HL-60/S4 treated with retinoic acid at 250 ng/mL for 4 days and 3 days (cell line): ENCODE measurements around the gene SLC8A2.

Experiments
- in situ Hi-C: fragments of 300-500 bp; cut with MboI; formaldehyde crosslinking; loops from 2 replicates; pipeline ENCODE4 v1.7.0; 2022; ENCODE audit warnings: low sequenced_read_pairs

The SLC8A2 gene, protein sequence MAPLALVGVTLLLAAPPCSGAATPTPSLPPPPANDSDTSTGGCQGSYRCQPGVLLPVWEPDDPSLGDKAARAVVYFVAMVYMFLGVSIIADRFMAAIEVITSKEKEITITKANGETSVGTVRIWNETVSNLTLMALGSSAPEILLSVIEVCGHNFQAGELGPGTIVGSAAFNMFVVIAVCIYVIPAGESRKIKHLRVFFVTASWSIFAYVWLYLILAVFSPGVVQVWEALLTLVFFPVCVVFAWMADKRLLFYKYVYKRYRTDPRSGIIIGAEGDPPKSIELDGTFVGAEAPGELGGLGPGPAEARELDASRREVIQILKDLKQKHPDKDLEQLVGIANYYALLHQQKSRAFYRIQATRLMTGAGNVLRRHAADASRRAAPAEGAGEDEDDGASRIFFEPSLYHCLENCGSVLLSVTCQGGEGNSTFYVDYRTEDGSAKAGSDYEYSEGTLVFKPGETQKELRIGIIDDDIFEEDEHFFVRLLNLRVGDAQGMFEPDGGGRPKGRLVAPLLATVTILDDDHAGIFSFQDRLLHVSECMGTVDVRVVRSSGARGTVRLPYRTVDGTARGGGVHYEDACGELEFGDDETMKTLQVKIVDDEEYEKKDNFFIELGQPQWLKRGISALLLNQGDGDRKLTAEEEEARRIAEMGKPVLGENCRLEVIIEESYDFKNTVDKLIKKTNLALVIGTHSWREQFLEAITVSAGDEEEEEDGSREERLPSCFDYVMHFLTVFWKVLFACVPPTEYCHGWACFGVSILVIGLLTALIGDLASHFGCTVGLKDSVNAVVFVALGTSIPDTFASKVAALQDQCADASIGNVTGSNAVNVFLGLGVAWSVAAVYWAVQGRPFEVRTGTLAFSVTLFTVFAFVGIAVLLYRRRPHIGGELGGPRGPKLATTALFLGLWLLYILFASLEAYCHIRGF

DNA sequence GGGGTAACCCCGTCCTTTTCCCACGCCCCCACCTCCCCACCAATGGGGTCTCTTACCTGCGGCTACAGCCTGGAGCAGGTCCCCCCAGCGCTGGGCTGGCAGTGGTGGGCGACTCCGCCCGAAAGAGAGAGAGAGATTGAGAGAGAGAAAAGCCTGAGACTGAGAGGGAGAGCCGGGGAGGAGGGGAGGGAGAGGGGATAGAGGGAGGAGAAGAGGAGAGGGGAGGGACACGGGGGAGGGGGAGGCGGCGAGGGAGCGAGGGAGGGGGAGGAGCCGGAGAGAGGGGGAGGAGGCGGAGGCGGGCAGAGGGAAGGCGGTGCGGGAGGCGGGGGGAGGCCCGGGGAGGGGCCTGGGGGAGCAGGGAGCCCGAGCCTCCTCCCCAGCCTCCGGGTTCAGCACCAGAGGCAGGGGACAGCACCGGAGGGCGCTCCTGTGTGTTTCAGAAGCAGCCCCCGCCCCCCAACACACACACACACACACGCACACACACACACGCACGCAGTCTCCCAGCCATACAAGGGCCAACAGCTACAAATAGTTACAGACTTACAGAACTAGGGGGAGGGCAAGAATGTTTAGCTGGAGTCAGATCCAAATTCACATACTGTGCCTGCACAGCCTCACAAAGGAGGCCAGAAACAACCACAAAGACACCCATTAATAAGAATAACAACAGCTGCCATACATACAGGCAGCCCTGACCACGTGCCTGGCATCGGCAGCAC is at the start of gene SLC8A2:
TSS of gene SLC8A2 (minus strand) at position 161 of the 725 bp plus-strand sequence. CDS start 5,490 bp downstream, outside the sequence.
- in situ Hi-C loops = no loop called here

DNA sequence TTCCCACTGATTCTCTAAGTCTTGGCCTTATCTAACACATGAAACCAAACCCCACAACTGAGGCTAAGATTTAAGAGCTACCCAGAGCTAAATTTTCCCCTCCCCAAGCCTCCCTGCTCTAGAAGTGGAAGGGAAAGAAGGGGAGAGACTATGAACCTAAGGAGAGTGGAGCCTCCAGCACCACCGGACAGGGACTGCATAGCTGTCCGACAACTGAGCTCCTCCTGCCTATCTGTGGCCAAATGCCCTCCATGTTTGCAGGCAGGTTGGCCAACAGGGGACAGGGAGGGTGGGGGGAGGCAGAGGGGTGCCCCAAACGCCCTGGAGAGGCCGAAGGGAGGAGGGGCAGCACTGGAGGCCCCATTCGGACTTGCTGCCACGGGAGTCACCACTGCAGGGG is 49.1 kb upstream of the SLC8A2 start:
- in situ Hi-C loops = no loop called here

DNA sequence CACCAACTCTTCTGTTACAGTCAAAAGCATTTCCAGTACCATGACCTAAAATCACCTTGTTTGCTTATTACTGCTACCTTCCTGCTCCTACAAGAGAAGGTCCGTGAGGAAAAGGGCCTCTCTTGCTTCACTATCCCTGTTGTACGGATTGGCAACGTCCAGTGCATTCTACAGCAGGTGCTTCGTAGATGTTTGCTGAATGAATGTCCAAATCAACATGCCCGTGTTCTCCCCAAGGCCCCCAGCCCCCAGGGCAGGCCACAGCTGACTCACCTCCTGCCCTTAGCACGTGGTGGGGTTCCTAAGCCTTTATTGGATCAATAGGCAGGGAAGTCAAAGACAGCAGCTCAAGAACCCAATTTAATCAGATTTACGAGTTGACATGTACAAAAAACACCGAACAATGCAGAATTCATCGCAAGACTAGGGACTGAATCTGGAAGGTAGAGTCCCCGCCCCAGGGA is 48.7 kb upstream of the SLC8A2 start:
- in situ Hi-C loops = no loop called here

DNA sequence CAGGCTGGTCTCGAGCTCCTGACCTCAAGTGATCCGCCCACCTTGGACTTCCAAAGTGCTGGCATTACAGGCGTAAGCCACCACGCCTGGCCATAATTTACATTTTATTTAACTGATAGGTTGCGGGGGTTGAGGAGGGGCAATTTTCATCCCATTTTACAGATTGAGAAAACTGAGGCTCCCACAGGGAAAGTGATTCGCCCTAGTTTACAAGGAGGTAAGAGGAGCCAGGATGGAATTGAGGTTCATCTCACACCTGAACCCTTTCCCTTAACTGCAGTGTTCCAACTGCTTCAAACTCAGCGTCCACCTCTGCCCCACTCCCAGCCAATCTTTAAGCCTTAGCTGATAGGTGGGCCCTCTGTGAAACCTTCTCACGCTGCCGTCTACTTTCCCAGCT is 47.2 kb upstream of the SLC8A2 start:
- in situ Hi-C loops = no loop called here

DNA sequence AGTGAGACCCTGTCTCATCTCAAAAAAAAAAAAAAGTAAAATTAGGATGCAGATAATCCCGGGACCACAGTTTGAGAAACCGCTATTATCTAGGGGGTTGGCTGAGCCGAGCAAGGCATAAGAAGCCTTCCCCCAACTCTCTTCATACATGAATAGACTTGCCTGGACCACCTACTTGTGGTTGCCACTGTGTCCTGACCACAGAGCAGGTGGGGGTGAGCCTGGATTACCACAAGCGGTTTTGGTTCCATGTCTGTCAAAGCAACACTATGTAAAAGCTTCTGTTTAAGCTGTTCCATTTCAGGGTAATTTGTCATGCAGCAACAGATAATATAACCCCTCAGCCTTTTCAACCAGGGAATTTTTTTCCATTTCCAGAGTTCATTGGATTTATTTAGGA is 46.4 kb upstream of the SLC8A2 start:
- in situ Hi-C loops = no loop called here

DNA sequence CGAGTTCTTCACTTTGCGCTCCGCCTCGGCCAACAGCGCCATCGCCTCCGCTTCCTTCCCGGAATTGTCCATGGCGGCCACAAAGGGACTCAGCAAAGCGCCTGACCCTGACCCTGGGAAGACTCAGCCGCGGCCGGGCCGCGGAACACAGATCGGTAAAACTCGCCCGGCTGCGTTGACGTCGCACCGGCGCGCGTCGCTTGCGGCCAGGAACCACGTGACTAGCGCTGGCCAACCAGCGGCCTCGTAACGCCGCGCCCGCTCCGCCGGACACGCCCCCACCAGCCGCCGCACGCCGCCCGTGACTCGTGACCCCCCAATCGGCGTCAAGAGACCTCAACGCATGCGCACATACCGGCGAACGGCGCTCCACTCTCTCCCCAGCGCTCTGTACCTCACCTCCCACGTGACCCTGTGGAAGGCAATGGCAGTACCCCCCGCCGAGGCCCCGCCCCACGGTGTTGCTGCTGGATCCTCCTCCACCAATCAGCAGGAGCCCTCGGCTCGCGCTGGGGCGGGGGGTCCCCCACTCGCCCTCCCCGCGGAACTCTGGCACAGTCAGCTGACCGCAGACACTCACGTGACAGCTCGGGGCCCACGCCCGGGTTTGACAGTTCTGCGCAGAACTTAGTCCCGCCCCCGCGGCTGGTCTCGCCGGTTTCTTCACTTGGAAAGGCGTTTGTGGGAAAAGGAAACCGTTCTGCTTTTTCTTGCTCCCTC is 43.3 kb upstream of the SLC8A2 start, which contains the start of gene NAPA:
TSS of gene NAPA (minus strand) at position 195 of the 720 bp plus-strand sequence. CDS start at position 72, 123 bp downstream.
- in situ Hi-C loops = no loop called here

DNA sequence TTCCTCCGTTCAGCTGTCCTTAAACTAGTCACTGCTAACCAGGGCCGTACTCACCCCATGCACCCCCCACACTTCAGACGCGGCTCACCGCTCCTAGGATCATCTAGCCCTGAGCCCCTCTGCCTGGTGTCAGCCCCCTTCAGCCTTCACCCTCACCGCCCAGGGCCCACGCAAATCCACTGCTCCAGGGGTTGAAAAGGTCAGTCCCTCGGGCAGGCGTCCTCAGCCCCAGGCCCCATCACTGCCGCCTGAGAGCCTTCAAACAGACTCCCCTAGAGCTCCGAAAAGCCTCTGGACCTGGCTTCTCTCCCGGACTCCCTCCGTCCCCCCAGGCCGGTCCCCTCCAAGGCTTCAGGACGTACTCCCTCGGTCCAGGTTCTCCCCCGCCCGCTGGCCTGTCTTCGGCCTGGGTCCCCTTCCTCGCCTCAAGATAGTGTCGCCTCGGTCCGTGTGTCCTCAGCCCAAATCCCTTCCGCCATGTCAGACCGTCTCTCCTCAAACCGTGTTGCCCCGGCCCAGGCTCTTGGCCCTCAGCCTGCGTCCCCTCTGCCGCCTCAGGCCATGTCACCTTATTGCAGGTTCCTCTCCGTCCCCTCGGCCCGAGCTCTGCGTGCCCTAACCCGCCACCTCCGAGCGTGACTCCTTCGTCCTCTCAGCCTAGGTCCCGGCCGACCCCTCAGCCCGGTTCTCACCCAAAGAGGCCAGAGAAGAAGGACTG is 42.6 kb upstream of the SLC8A2 start:
- in situ Hi-C loops = no loop called here

DNA sequence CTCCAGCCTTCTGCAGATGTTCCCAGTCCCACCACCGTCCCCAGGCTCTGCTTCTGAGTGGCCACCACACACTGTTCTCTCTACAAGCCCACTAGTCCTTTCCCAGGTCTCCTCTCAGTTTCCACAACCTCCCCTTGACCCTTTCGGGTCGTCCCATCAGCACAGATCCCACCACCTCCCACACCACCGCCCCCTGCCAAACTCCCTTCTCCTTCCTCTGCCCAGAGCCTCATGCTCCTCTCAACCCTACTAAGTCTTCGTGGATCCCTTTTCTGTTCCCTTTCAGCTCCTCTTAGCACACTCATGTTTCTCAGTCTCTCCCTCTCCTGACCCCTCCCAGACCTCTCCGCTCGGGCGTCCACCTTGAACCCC is 41.2 kb upstream of the SLC8A2 start:
- in situ Hi-C loops = no loop called here

DNA sequence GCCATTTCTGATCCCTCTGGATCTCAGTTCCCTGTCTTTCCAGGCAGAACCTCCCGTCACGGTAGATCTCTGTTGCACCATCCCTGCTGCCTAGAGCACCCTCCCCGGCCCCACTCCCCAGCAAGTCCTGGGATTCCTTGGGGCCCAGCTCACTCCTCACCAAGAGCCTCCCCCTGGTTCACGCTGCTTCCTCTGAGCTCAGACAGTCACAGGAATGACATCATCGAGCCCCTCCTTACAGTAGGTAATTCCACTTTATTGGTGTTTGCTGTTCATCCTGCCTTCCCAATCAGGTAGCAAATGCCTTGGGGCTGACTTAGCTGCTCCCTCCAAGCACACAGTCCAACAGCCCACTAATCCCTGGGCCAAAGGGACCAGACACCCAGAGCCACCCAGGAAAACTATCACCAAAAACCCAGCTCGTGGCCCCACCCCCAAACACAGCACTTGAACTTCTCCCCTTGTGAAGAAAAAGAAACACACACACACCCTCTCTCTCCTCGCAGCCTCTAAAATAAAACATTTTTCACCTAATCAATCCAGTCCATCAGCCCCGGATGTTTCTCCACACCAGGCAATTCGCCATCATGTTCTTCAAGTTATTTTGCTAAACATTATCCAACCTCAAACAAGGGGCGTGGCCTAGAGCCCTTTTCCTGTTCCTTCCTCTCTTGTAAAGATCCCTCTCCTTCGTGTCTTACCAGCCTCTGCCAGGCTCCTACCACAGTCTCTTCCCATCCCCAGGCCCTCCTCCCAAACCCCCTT is 40.7 kb upstream of the SLC8A2 start:
- in situ Hi-C loops = no loop called here

DNA sequence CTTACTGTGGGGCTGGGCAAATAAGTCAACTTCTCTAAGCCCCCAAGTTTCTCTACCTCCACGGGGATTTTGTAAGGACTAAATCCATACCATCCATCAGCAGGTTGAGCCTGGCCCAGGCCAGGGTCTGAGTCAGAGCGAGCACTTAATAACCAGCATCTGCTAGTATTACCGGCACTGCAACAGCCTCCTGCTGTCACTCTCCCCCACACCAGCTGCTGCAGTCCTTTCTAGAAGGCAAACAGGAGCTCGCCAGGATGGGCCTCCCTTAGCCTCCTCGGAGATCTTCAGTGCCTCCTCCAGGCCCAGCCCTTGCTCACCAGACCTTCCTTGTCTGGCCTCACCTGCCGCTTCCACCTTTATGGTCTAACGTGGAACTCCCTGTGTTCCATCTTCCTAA is 40.0 kb upstream of the SLC8A2 start:
- in situ Hi-C loops = no loop called here

DNA sequence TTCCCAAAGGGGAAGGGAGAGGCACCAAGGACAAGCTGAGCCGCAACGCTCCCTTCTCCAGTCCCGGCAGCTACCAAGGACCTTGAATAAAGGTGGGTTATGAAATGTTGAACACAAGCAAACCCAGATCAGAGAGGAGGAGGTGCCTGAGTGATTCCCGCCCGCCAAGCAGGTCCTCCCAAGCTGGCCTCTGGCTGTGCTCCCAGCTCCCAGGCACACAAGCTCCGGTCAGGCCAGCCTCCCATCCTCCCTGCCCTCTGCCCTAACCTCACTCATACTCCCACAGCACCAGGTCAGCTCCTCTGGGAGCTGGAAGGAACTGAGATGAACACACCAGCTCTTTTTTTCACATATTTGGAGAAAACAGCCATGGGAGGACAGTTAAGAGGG is 39.4 kb upstream of the SLC8A2 start:
- in situ Hi-C loops = no loop called here

DNA sequence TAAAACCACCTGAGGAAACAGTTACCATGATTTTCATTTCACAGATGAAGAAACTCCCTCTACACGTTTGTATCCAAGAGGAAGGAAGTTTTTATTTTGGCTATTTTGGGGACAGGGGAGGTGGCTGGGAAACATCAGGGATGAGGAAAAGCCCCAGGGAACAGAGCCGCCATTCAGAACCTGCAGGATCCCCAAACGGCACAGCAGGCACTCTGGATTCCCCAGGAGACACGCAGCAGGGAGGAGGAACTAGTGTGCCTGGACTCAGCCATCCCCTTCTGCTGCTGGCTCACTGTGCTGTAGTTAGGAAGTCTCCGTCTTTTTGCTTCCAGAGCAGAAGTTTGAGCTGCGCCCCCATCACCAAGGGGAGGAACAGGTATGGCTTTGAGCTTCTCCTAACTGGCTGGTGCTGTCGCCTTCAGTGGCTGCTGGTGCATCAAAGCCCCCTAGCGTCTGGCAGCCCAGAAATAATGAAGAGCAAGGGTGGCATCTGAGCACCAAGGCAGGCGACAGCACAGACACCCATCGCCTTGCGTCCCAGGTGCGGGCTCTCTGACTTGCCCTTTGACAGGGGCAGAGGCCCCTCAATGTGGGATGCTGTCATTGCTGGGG is 38.9 kb upstream of the SLC8A2 start:
- in situ Hi-C loops = no loop called here

DNA sequence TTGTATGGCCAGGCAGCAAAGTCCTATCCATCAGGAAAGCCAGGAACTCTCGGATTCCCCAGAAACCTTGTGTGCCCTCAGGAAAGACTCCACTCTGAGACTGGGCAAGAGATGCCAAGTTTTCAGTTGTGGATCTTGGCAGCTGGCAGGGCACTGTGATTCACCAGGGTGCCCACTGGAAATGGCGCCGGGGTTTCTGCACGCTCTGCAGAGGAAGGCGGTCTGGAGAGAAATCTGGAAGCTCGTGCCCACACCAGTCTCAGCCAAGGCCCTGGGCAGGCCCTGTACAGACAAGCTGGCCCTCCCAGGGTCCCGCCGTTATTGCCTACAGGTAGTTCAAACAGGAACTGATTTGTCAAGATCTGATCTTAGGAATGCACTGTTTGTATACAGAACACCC is 38.3 kb upstream of the SLC8A2 start:
- in situ Hi-C loops = no loop called here

DNA sequence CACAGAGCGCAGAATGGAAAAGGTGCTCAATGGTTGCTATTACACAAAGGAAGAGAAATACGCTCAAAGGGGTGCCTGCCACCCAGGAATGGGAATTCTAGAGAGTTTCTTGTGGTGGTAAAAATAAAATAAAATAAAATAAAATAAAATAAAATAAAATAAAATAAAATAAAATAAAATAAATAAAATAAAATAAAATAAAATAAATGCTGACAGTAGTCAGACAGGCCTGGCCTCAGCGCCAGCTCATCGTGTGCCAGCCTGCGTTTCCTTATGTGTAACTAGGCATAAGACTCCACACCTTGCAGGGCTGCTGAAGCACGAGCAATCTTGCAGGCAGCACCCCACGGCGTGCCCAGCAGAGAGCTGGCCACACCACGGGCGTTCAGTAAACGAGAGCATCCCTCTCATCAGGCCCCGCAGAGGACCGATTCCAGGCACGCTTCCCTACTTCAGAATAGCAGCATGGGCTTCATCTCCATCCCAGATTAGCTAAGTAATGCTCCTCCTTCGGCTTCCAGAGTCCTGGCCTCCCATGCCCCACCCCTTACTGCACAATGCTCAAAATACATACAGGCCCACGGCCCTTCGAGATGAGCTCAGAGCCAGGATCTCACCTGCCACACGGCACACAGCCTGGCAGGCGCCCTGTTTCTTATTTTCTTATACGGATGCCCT is 37.6 kb upstream of the SLC8A2 start:
- in situ Hi-C loops = no loop called here

DNA sequence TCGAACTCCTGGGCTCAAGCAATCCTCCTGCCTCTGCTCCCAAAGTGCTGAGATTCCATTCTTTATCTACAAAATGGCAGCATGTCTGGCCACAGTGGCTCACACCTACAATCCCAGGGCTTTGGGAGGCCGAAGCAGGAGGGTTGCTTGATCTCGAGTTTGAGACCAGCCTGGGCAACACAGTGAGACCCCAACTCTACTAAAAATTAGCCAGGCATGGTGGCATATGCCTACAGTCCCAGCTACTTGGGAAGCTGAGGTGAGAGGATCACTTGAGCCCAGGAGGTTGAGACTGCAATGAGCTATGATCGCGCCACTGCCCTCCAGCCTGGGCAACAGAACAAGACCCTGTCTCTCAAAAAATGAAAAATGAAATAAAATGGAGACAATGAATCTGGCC is 37.0 kb upstream of the SLC8A2 start:
- in situ Hi-C loops = no loop called here

DNA sequence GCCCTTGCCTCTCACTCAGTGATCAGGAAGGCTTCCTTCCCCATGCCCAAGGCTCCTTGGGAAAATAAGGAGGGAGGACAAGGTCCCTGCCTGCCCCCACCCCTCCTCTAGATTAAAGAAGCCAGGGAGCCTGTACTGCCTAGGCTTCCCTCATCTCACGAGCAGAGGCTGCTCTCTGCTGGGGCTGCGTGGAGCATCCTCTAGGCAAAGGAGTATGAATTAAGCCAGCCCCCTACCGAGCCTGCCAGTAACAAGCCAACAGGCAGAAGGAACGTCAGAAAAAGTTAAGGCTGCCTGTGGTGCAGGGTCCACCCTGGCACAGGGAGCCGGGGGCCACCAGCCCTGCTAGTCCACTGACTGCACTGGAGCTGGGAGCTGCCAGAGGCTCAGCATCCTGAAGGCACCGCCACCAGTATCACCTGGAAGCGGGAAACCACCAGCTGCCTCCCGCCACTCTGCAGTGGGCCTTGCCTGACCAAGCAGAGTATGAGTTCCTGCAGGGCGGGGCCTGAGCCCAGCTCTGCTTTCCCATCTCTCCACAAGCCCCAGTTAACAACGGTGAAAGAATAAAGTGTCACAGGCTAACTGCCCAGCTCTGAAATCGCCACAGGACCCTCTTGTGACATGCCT is 36.3 kb upstream of the SLC8A2 start:
- in situ Hi-C loops = no loop called here

DNA sequence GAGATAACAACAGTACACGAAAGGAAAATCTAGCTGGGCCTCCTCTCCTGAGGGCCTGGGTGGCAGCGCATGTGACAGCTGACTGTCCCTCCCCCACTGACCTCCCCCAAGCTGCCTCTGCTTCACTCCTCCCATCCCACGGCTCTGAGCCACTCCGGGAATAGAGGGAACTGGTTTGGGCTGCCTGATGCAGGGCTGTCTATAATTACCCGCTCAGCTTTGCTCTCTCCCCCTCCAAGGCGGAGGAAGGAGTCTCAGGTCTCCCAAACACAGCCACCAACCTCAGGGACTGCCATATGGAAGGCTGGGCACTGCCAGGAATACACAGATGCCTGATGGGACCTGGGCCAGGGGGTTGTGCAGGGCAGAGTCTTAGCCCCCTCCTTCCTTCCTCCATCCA is 35.3 kb upstream of the SLC8A2 start:
- in situ Hi-C loops = no loop called here

DNA sequence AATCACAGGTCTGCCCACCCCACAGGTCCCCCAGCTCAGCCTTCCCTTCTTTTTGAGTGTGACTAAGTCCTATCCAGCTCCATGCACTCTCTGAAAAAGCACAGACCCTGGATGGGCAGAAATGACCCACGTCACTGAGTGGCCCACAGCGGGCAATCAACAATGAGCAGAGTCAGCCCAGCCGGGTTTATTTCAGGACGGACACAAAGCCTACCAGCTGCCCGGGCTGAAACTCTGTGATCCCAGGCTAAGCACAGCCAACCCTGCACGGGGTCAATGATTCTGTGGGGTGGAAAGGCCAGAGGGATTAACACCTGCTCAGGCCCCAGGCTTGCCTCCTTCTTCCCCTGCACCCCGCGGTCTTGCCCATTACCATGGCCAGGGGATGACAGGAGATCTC is 34.8 kb upstream of the SLC8A2 start:
- in situ Hi-C loops = no loop called here
